22Rv1 (cell line): ENCODE data around the gene HSF2BP.

Experiments
- CTCF ChIP-seq: fragments of 450-650 bp; IDR thresholded peaks from 2 replicates; pipeline ENCODE4 v1.5.1; 2017; ENCODE audit warnings: mild to moderate bottlenecking
- ZFX ChIP-seq: fragments of 450-650 bp; IDR thresholded peaks from 2 replicates; pipeline ENCODE4 v1.6.1; 2017; ENCODE audit warnings: antibody characterized with exemption, borderline replicate concordance

DNA sequence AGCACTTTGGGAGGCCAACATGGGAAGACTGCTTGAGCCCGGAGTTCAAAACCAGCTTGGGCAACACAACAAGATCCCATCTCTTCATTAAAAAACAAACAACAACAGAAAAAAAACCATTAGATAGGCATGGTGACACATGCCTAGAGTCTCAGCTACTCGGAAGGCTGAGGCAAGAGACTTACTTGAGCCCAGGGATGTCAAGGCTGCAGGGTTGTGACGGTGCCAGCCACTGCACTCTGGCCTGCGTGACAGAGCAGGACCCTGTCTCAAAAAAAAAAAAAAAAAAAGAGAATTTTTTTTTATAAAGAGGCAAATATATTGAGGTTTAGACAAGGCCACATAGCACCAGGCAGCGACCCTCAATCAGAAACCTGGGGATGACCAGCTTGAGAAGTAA, 62.7 kb downstream of the HSF2BP start:
- no peak for TF ChIP-seq CTCF
- no peak for TF ChIP-seq ZFX
